HTR-8/SVneo (cell line): Measurements from ENCODE around the gene C1QA.
A peak's percentile ranks its signal among the peaks of the same experiment; 100 is the strongest.
"Not testable (repeated sequence)": the region's sequence is repeated elsewhere in the genome, so short reads cannot be mapped to it uniquely, and the experiment has no call there.

Experiments used
- DNase-seq: peaks from one replicate; pipeline ENCODE4 v3.0.0; 2011; ENCODE audit warnings: low spot score, mixed read lengths; ENCODE audit not compliant: insufficient read length
- FAIRE-seq: peaks from 2 replicates; lab custom pipeline; 2011; peaks lifted over from hg19 to GRCh38; lab: Jason Lieb, UNC

C1QA gene

DNA sequence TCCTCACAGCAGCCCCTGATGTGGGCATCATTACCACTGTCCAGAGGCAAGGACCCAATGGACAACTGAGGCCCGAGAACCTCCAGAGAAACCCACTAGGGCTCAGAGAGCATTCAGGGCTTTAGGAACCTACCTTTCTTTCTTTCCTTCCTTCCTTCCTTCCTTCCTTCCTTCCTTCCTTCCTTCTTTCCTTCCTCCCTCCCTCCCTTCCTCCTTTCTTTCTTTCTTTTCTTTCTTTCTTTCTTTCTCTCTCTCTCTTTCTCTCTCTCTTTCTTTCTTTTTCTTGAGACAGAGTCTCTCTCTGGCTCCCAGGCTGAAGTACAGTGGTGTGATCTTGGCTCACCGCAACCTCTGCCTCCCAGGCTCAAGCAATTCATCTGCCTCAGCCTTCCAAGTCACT lies 32.4 kb downstream of the C1QA start:
- DNase-seq, FAIRE-seq: not testable (repeated sequence)

DNA sequence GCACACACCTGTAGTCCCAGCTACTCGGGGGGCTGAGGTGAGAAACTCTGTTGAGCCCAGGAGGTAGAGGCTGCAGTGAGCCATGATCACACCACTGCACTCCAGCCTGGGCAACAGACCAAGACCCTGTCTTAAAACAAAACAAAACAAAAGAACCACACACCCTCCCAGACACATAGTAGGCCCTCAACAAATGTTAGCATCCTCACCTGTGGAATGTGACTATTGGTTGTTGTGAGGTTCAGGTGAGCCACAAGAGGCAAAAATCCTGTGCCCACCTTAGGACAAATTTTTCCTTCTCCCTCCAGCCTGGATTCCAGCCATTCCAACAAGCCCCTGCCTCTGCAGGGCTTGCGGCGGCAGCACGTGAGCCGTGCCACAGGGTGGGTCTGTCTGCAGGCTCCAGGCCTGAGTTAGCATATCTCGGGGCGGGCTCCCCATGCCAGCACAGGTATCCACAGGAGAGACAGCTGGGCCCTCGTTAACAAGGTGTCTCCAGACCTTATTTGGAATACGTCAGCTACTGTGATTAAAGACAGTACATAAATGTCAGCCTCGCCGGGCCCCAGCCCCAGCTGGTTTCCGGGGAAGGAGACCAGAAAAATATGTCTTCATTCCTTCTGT lies 34.0 kb downstream of the C1QA start:
- DNase-seq (no peak), FAIRE-seq (no peak)

DNA sequence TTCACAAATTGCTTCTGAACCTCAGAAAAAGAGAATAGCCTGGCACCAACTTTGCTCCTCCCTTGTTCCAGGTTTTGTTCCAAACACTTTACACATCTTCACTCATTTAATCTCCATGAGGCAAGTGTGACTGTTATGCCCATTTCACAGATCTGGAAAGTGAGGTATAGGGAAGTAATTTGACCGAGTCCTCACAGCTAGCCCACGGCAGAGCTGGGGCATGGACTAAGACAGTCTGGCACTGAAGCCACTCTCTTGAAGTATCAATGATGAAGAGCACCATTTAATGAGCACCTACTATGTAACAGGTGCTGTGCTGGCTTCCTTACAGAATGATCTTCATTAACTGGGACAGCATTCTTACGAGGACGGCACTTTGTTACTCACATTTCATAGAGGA lies 35.6 kb downstream of the C1QA start:
- no peak for FAIRE-seq
- DNase-seq, result no peak

DNA sequence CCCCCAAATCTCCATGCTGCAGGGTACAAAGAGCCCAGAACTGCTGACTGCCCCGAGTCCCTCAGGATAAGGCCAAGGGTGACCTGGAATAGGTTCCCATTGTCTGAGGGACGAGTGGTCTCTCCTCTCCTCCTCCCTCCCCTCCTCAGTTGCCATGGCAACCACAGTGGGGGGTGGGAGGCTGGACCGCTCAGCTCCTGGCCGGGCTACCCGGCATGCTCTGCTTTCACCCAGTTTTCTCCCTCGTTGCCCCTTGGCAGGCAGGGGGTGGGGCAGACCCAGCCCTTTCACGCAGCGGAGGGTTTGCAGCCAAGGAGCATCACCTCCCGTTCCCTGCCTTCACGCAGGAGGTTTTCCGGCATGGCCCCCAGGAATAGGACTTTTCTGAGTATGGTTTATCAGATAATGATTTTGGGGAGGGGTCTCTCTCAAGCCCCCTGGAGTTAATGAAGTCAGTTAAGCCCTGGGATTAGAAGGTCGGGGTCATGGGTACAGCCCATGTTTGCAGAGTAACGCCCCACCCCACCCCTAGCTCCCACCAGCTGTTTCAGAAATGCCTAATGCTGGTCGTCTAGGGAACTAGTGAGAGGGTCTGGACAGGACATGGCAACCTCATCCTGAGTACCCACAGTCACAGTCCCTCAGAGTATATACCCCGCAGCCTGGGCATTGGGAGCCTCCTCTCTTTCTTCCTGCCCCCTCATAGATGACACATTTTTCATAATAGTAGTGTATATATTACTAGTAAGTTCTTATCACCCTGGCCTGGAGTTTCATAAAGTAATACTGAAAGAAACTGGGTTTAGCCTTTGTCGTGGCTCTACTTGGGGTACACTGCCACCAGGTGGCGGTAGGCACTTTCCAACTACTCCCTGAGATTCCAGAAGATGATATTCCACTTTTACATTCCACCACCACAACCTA lies 37.3 kb downstream of the C1QA start:
- no peak for FAIRE-seq
- peak; percentile 41 for DNase-seq

DNA sequence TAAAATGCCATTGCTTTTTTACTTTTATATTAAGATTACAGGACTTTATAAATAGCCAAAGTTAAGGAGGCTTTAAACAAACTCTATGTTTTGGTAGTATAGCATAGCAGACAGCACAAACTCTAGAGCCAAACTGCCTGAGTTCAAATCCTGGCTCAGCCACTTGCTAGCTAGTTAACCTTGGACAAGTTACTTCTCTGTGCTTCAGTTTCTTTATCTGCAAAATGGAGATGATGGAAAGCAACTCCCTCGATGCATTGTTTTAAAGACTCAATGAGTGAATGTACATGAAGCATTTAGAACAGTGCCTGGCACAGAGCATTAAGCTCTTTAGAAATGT lies 38.0 kb downstream of the C1QA start:
- no peak for FAIRE-seq
- DNase-seq, result no peak

DNA sequence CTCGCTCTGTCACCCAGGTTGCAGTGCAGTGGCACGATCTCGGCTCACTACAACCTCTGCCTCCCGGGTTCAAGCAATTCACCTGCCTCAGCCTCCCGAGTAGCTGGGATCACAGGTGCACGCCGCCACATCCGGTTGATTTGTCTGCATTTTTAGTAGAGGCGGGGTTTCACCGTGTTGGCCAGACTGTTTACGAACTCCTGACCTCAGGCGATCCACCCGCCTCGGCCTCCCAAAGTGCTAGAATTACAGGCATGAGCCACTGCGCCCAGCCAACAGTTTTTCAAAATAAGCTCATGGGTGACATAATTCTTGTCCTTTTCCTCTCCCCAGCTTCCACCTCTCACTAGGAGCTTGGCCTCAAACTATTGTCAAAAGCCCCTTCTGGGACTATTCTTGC lies 39.7 kb downstream of the C1QA start:
- not testable (repeated sequence) for DNase-seq, FAIRE-seq

DNA sequence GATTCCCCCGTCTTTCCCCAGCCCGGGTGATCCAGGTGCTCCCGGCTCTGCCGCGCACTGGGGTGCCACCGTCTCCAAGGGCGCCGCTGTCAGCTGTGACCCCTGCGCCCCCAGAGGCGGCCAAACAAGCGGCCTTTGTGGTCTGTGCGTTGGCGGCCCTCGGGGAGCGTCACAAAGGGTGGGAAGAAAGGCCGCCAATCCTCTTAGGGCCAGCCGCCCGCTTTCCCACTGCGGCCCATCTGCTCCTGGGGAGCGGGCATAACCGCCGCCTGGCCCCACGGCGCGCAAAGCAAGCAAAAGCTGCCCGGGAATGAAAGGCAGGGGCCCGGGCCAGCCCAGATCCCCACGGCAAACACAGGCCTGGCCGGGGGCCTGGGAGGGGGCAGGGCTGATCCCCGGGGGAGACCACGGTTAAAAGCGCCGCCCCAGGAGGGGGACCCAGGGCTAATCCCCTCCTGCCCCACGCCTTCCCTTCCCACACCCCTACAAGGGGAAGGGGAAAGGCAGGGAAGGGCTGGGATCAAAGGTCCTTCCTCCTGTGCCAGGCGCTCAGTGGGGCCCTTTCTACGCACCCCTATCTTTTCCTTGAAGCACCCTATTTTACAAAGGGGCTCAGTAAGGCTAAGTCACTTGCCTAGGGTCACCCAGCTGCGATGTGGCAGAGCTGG lies 40.6 kb downstream of the C1QA start:
- FAIRE-seq (no peak), DNase-seq (no peak)

DNA sequence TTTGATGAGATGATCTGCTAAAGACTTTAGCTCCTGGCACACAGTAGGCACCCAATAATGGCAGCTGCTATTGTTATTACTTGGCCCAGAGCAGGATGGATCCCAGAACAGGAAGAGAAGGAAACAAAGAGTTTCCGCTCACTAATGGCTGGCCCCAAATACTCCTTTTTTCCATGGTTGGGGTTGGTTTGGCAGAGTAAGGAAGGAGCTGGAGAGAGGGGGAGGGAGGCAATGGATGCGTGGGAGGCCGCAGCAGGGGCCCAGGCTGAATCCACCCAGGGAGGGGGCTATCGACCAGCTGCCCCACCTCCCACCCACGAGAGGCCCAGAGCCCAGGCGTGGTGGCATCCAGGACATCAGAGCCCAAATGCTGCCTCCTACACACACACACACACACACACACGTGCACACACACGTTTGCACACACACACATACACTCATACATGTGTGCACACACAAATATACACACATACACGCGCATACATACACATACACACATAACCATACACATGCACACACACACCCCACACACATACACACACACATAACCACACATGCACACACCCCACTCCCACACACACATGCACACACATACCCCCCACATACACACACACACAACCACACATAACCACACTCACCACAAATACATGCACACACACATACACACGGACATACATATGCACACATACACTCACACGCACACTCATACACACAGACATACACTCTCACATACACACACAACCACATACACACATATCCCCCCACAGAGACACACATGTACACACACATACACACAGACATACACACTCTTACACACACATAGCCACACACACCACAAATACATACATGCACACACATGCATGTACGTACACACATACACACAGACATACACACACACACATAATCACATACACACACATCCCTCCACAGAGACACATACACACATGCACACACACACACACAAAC lies 41.8 kb downstream of the C1QA start:
- DNase-seq (no peak), FAIRE-seq (no peak)

DNA sequence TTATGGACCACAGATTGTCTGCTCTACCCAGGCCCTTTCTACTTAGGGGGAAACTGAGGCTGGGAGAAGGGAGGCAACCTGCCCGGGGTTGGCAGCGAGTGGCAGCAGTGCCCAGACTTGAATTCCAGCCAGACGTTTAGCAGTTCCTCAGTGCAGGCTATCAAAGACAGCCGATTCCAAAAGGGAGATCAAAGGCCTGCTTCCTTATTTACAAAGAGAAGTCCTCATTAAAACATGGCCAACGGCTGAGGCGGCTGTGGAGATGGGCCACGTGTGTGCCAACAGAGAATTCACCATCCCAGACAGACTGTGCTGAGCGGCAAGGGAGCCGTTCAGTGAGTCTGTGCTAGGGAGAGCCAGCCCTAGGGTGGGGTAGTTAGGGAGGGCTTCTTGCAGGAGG lies 44.3 kb downstream of the C1QA start:
- no peak for FAIRE-seq
- no peak for DNase-seq

DNA sequence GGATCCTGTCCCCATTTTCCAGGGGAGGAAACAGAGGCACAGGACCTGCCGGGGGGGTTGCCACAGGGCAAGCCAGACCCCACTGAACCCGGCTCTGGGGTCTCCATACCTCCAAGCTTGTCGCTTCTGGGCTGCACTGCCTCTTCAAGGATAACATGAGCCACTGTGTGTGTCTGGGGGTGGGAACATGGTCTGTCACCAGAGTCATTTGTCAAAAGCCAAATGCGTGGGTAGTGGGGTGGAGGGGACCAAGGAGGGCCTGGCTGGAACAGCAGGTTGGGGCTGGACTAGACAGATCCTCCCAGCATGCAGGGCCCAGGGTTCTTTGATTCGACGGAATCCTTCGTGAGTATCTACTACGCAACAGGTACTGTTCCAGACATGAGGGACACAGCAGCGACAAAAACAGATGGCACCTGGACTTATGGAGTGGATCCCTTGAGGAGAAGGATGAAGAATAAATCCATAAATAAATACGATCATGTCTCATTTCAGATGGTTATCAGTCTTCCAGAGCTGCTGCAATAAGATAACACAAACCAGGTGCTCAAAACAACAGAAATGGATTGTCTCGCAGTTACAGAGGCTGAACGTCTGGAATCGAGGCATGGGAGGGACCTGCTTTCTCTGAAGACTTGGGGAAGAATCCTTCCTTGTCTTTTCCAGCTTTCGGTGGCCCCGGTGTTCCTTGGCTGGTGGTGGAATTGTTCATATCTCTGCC lies 45.3 kb downstream of the C1QA start:
- DNase-seq, result no peak
- no peak for FAIRE-seq

DNA sequence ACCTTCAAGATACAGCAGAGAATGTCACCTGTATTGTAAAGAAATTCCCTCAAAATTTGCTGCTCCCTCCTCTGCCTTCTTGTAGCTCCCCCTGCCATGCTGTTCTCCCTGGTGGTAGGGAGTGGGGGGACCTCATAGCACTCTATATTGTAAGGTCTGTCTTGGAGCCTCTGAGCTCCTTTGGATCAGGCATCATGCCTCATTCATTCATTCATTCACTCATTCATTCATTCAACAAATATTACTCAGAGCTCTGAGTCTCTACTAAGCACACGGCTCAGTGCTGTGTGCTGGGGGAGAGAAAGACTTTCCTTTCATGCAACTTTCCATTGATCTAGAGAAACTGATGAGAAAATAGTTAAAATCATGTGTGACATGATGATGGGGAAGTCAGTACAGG lies 47.1 kb downstream of the C1QA start:
- no peak for DNase-seq
- no peak for FAIRE-seq

DNA sequence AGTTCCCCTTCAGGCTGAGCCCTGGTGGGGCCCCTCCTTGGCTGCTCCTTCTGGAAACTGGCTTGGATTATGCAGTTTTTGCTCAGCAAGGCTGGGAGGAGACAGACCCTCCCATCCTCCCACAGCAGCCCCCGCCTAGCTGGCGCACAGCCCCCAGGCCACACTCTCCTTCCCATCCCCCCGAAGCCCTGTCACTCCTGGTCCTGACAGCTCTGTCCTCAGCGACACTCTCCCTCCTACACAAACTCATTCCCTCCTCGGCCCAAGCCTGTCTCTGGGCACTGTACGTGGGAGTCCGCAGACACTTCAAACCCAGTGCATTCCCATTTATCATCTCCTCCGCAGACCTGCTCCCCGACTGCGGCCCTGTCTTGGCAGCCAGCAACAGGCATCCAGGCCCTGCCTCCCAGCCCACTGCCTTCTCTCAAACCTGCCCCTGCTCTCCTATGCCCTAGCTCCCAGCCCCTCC lies 49.2 kb downstream of the C1QA start:
- FAIRE-seq (no peak), DNase-seq (no peak)

DNA sequence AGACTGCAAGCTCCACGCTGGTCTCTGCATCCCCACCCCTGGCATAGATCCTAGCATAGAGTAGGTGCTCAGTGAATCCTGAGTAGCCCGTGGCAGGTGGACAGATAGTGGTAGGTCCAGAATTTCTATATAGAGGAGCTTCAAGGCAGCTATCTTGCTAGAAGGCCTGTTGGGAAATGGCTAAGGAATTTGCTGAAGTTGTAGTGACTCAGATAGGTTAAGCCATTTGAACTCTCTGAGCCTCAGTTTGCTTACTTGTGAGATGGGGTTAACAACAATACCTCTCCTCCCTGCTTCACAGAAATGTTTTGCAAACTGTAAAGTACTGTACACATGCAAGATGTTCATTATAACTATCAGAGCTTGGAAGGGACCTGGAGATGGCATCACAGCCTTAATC lies 50.8 kb downstream of the C1QA start:
- DNase-seq (no peak), FAIRE-seq (no peak)

DNA sequence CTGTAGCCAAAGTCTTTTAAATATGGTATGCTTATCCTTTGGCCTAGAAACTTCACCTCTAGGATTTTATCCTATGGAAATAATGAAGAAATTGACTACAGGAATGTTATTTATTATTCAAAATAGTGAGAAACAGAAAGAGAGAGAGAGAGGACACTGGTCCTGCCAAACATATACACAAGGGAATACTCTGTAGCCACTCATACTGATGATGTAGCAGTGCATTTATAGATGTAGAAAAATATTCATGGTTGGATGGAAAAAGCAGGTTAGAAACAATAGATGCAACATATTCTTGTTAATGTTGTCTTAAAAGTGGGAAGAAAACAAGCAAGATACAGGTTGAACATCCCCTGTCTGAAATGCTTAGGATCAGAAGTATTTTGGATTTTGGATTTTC lies 52.0 kb downstream of the C1QA start:
- no peak for FAIRE-seq
- DNase-seq, result no peak
